ENCODE results near the gene ST6GALNAC1. TPM values are rescaled to one million over a fixed set of nuclear protein-coding genes. Genes with fewer than 3 reads are reported as not detected.

The ST6GALNAC1 gene
- total and polyA plus RNA-seq, 2 of the 13 experiments (the other 11 are each of a cell fraction or from before 2014, with no cell fraction given), result not detected

DNA sequence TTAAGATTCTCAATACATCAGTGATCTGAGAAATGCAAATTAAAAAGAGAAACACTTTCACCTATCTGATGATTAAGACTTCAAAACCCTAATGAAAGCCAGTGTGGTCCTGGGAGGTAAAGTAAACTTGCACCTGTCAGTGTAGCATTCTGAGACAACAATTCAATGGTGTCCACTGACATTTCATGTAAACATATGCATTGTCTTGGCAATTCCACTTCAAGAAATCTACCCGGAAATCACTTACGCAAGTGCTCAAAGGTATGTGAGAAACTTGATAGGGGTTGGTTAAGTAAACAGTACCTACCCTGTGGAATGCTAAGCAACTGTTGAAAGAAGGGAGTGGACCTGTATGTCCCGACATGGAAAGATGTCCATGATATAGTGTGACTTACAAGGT lies 2.1 kb downstream of the ST6GALNAC1 start (continued):
- no peak for TF ChIP-seq HIVEP1 (CRISPR knock-in tag; IDR thresholded peaks at IDR 0.05)
- TF ChIP-seq ZNF331 (CRISPR knock-in tag; IDR thresholded peaks at IDR 0.05), result peak; percentile 60; the same call in 1 of the 2 replicates
- TF ChIP-seq, protein P1, sequence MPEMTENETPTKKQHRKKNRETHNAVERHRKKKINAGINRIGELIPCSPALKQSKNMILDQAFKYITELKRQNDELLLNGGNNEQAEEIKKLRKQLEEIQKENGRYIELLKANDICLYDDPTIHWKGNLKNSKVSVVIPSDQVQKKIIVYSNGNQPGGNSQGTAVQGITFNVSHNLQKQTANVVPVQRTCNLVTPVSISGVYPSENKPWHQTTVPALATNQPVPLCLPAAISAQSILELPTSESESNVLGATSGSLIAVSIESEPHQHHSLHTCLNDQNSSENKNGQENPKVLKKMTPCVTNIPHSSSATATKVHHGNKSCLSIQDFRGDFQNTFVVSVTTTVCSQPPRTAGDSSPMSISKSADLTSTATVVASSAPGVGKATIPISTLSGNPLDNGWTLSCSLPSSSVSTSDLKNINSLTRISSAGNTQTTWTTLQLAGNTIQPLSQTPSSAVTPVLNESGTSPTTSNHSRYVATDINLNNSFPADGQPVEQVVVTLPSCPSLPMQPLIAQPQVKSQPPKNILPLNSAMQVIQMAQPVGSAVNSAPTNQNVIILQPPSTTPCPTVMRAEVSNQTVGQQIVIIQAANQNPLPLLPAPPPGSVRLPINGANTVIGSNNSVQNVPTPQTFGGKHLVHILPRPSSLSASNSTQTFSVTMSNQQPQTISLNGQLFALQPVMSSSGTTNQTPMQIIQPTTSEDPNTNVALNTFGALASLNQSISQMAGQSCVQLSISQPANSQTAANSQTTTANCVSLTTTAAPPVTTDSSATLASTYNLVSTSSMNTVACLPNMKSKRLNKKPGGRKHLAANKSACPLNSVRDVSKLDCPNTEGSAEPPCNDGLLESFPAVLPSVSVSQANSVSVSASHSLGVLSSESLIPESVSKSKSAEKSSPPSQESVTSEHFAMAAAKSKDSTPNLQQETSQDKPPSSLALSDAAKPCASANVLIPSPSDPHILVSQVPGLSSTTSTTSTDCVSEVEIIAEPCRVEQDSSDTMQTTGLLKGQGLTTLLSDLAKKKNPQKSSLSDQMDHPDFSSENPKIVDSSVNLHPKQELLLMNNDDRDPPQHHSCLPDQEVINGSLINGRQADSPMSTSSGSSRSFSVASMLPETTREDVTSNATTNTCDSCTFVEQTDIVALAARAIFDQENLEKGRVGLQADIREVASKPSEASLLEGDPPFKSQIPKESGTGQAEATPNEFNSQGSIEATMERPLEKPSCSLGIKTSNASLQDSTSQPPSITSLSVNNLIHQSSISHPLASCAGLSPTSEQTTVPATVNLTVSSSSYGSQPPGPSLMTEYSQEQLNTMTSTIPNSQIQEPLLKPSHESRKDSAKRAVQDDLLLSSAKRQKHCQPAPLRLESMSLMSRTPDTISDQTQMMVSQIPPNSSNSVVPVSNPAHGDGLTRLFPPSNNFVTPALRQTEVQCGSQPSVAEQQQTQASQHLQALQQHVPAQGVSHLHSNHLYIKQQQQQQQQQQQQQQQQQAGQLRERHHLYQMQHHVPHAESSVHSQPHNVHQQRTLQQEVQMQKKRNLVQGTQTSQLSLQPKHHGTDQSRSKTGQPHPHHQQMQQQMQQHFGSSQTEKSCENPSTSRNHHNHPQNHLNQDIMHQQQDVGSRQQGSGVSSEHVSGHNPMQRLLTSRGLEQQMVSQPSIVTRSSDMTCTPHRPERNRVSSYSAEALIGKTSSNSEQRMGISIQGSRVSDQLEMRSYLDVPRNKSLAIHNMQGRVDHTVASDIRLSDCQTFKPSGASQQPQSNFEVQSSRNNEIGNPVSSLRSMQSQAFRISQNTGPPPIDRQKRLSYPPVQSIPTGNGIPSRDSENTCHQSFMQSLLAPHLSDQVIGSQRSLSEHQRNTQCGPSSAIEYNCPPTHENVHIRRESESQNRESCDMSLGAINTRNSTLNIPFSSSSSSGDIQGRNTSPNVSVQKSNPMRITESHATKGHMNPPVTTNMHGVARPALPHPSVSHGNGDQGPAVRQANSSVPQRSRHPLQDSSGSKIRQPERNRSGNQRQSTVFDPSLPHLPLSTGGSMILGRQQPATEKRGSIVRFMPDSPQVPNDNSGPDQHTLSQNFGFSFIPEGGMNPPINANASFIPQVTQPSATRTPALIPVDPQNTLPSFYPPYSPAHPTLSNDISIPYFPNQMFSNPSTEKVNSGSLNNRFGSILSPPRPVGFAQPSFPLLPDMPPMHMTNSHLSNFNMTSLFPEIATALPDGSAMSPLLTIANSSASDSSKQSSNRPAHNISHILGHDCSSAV (CRISPR knock-in tag; IDR thresholded peaks at IDR 0.05; ENCODE audit: borderline replicate concordance), result no peak
- peak; percentile 80 for TF ChIP-seq NCOA2 (CRISPR knock-in tag; IDR thresholded peaks at IDR 0.05)
- no peak for TF ChIP-seq SMYD3 (CRISPR knock-in tag; IDR thresholded peaks at IDR 0.05)
- TF ChIP-seq MXI1 (IDR thresholded peaks at IDR 0.05; ENCODE audit: borderline replicate concordance, low read depth, low read length), result no peak
- TF ChIP-seq POGZ (CRISPR knock-in tag; IDR thresholded peaks at IDR 0.05), result no peak
- no peak for TF ChIP-seq GTF3A (CRISPR knock-in tag; conservative IDR thresholded peaks at IDR 0.05)
- peak; percentile 34; the same call in 1 of the 2 replicates for TF ChIP-seq TCF7 (IDR thresholded peaks at IDR 0.05; ENCODE audit: low read depth)
- TF ChIP-seq, protein P2, sequence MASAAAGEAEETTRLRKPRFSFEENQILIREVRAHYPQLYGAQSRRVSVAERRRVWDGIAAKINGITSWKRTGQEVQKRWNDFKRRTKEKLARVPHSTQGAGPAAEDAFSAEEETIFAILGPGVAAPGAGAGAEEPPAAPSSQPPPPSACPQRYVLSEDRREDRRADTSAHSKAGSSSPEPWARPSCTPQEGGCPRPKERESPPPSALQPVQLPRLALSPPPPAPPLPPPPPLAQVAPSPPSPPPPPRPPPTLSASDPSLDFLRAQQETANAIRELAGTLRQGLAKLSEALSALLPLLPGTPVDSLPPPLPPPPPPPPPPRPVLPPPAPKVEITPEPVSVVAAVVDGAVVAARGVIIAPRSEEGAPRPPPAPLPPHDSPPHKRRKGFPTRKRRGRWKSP (CRISPR knock-in tag; IDR thresholded peaks at IDR 0.05), result no peak
- no peak for TF ChIP-seq ZSCAN31 (CRISPR knock-in tag; IDR thresholded peaks at IDR 0.05; ENCODE audit: low read depth)
- TF ChIP-seq, protein P3, sequence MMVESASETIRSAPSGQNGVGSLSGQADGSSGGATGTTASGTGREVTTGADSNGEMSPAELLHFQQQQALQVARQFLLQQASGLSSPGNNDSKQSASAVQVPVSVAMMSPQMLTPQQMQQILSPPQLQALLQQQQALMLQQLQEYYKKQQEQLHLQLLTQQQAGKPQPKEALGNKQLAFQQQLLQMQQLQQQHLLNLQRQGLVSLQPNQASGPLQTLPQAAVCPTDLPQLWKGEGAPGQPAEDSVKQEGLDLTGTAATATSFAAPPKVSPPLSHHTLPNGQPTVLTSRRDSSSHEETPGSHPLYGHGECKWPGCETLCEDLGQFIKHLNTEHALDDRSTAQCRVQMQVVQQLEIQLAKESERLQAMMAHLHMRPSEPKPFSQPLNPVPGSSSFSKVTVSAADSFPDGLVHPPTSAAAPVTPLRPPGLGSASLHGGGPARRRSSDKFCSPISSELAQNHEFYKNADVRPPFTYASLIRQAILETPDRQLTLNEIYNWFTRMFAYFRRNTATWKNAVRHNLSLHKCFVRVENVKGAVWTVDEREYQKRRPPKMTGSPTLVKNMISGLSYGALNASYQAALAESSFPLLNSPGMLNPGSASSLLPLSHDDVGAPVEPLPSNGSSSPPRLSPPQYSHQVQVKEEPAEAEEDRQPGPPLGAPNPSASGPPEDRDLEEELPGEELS (CRISPR knock-in tag; IDR thresholded peaks at IDR 0.05), result peak; percentile 85
- TF ChIP-seq CEBPG (CRISPR knock-in tag; IDR thresholded peaks at IDR 0.05), result peak; percentile 83
- no peak for TF ChIP-seq ZNF607 (CRISPR knock-in tag; IDR thresholded peaks at IDR 0.05; ENCODE audit: borderline replicate concordance)
- no peak for TF ChIP-seq ELF4 (CRISPR knock-in tag; IDR thresholded peaks at IDR 0.05; ENCODE audit: borderline replicate concordance)
- TF ChIP-seq FOSL2 (CRISPR knock-in tag; IDR thresholded peaks at IDR 0.05), result no peak
- TF ChIP-seq, protein P4, sequence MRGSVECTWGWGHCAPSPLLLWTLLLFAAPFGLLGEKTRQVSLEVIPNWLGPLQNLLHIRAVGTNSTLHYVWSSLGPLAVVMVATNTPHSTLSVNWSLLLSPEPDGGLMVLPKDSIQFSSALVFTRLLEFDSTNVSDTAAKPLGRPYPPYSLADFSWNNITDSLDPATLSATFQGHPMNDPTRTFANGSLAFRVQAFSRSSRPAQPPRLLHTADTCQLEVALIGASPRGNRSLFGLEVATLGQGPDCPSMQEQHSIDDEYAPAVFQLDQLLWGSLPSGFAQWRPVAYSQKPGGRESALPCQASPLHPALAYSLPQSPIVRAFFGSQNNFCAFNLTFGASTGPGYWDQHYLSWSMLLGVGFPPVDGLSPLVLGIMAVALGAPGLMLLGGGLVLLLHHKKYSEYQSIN (CRISPR knock-in tag; IDR thresholded peaks at IDR 0.05; ENCODE audit: borderline replicate concordance), result no peak
- TF ChIP-seq ATRX (CRISPR knock-in tag; IDR thresholded peaks at IDR 0.05; ENCODE audit: borderline replicate concordance), result no peak
- TF ChIP-seq NFKB2 (CRISPR knock-in tag; IDR thresholded peaks at IDR 0.05; ENCODE audit: borderline replicate concordance), result no peak
- TF ChIP-seq SMAD9 (CRISPR knock-in tag; IDR thresholded peaks at IDR 0.05), result no peak

Data from HepG2 (cell line).